ES-I3 (cell line): ENCODE data around the gene ARHGAP23.
"Not testable (repeated sequence)": the region's sequence is repeated elsewhere in the genome, so short reads cannot be mapped to it uniquely, and the experiment has no call there.

Experiments used
- H3K36me3 ChIP-seq: 2 replicates; pipeline ENCODE4 v1.6.1; 2013; ENCODE audit warnings: mild to moderate bottlenecking, low read length, control low read depth, moderate library complexity; ENCODE audit not compliant: insufficient read depth
- H3K4me1 ChIP-seq: 2 replicates; pipeline ENCODE4 v1.6.1; 2013; ENCODE audit warnings: mild to moderate bottlenecking, control low read depth, low read length; ENCODE audit not compliant: insufficient read depth
- H3K9ac ChIP-seq: 2 replicates; pipeline ENCODE4 v1.6.1; 2013; ENCODE audit warnings: low read depth, mild to moderate bottlenecking, low read length, moderate library complexity
- H3K9me3 ChIP-seq: 2 replicates; pipeline ENCODE4 v1.6.1; 2013; ENCODE audit warnings: mild to moderate bottlenecking, low read length, moderate library complexity; ENCODE audit not compliant: control insufficient read depth, insufficient read depth

ARHGAP23 gene

GRCh38 chr17:38492067-38493040, 64.1 kb downstream of the ARHGAP23 start:
- not testable (repeated sequence) for H3K36me3 ChIP-seq, H3K4me1 ChIP-seq, H3K9ac ChIP-seq, H3K9me3 ChIP-seq

GRCh38 chr17:38494152-38494551, 65.9 kb downstream of the ARHGAP23 start:
- H3K9me3 ChIP-seq, H3K4me1 ChIP-seq, H3K36me3 ChIP-seq, H3K9ac ChIP-seq: not testable (repeated sequence)

- H3K9me3 ChIP-seq, H3K4me1 ChIP-seq, H3K9ac ChIP-seq: not testable (repeated sequence)
- peaks cover 13% of the 10 kb centered on the region for H3K36me3 ChIP-seq
These were observed 69.4 kb downstream of the ARHGAP23 start for GRCh38 chr17:38497656-38498055.

- peaks cover 9% of the 10 kb centered on the region for H3K36me3 ChIP-seq
These were observed 70.1 kb downstream of the ARHGAP23 start for GRCh38 chr17:38498353-38498752.

DNA sequence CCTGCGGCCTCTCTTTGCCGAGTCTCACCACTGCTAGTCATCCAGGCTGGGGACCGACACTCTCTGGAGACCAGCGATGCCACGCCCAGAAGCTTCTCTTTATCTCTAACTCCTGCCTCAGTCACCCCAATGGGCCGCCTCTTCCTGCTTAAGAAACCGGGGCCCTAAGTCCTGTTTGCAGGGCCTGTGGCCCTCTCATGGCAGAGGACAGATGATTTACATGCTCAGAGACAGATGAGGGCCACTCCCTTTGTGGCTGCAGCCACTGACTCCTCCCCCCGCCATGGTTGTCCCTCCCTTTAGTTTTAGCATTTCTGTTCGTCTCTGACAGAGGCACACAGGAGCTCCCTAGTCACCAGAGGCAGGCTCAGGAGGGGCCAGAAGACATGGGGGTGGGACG, 71.0 kb downstream of the ARHGAP23 start:
- not testable (repeated sequence) for H3K9ac ChIP-seq, H3K9me3 ChIP-seq, H3K4me1 ChIP-seq, H3K36me3 ChIP-seq

More at GRCh38 chr17:38498353-38498752, 70.1 kb downstream of the ARHGAP23 start:
- Histone ChIP-seq H3K9ac (no peak overlapping the region), H3K4me1 (no peaks in the 10 kb centered on the region), H3K9me3 (no peaks in the 10 kb centered on the region)

DNA sequence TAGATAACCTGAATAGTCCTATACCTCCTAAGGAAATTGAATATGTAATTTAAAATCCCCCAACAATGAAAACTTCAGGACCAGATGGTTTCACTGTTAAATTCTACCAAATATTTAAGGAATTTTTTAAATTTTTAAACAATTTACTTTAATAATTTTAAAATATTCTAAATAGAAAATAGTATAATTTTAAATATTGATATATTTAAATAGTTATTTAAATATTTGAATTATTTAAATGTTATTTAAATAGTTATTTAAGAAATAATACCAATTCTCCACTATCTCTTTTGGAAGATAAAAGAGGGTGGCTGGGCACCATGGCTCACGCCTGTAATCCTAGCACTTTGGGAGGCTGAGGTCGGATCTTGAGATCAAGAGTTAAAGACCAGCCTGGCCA, 73.5 kb downstream of the ARHGAP23 start:
- not testable (repeated sequence) for H3K4me1 ChIP-seq, H3K9ac ChIP-seq, H3K9me3 ChIP-seq, H3K36me3 ChIP-seq

- H3K4me1 ChIP-seq: peaks cover 11% of the 10 kb centered on the region
- not testable (repeated sequence) for H3K36me3 ChIP-seq, H3K9ac ChIP-seq, H3K9me3 ChIP-seq
These were observed 75.1 kb downstream of the ARHGAP23 start for GRCh38 chr17:38503286-38503913.

GRCh38 chr17:38504216-38504615, 76.0 kb downstream of the ARHGAP23 start:
- Histone ChIP-seq H3K4me1 (peaks cover 15% of the 10 kb centered on the region), H3K9ac (no peak overlapping the region), H3K9me3 (no peaks in the 10 kb centered on the region), H3K36me3 (peaks cover 9% of the 10 kb centered on the region)

DNA sequence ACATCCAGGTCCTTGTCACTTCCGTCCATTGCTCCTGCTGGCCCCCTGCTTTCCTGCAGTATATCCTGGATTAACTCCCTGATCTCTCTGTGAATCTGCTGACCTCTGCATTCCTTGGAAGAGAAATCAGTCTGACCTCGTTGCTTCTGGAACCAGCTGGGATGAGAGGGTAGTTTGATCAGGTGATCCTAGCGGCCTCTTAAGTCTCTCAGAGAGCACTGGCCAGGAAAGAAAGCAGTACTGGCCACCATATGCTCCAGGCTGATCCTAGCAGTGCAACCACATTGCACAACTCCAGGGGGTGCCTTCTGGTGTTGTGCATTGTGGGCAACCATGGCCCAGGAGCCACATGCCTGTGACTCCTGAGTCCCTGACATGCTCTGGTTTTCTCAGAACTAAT, 79.2 kb downstream of the ARHGAP23 start:
- peaks cover 2% of the 10 kb centered on the region; the same call in 1 of the 2 replicates for H3K36me3 ChIP-seq
- H3K9ac ChIP-seq: no peak overlapping the region
- H3K9me3 ChIP-seq: no peaks in the 10 kb centered on the region
- H3K4me1 ChIP-seq: peaks cover 25% of the 10 kb centered on the region

DNA sequence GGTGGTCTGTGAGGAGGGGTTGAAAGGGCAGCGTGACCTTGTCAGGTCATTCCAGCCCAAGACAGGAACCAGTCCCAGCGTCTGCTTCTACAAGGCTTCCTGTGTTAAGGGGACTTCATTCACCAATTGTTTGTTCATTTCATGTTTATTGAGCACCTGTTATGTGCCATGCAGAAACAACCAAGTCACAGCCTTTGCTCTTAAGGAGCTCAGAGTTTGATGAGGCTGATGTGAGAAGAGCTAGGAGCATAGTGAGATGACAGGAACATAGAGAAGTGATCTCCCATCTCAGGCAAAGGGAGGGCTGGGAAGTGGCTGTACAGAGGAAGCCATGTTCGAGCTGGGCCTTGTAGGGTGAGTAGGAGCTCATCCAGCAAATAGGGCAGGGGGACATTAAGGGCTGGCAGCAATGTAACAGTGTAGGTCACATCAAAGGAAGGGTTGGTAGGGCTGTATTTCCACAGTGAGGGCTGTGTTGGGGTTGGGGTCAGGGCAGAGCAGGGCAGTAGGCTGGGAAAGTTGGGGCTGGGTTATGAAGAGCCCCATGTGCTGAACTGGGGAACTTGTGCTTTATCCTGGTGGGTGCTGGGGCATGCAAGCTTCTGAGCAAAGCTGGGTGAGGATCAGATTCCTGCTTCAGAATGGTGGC, 79.8 kb downstream of the ARHGAP23 start:
- Histone ChIP-seq H3K4me1 (peaks cover 25% of the 10 kb centered on the region), H3K36me3 (no peaks in the 10 kb centered on the region; the same call in 1 of the 2 replicates), H3K9ac (no peak overlapping the region), H3K9me3 (no peaks in the 10 kb centered on the region)

GRCh38 chr17:38508570-38508950, 80.3 kb downstream of the ARHGAP23 start:
- H3K9me3 ChIP-seq: no peaks in the 10 kb centered on the region
- H3K9ac ChIP-seq: peak overlapping the region; percentile 23; the same call in 1 of the 2 replicates
- H3K4me1 ChIP-seq: peaks cover 25% of the 10 kb centered on the region
- H3K36me3 ChIP-seq: no peaks in the 10 kb centered on the region; the same call in 1 of the 2 replicates

- Histone ChIP-seq H3K36me3 (no peaks in the 10 kb centered on the region; the same call in 1 of the 2 replicates), H3K9me3 (no peaks in the 10 kb centered on the region), H3K4me1 (peaks cover 25% of the 10 kb centered on the region), H3K9ac (peak overlapping the region; percentile 23; the same call in 1 of the 2 replicates)
These were observed 80.9 kb downstream of the ARHGAP23 start for GRCh38 chr17:38508954-38509771.

DNA sequence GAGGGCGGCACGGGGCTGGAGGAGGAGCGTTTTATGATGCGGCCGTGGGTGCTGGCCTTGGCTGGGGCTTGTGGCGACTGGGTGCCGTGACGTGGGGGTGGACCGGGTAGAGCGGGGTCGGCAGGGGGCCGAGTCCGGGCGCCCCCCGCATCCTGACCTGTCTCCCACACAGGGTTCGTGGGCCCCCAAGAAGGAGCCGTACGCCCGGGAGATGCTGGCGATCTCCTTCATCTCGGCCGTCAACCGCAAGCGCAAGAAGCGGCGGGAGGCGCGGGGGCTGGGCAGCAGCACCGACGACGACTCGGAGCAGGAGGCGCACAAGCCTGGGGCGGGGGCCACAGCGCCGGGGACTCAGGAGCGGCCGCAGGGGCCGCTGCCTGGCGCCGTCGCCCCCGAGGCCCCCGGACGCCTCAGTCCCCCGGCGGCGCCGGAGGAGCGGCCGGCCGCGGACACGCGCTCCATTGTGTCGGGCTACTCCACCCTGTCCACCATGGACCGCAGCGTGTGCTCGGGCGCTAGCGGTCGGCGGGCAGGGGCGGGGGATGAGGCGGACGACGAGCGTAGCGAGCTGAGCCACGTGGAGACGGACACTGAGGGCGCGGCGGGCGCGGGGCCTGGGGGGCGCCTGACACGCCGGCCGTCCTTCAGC, 81.6 kb downstream of the ARHGAP23 start:
- H3K9me3 ChIP-seq: no peaks in the 10 kb centered on the region
- H3K36me3 ChIP-seq: no peaks in the 10 kb centered on the region; the same call in 1 of the 2 replicates
- H3K4me1 ChIP-seq: peaks cover 25% of the 10 kb centered on the region
- H3K9ac ChIP-seq: peak overlapping the region; percentile 23
